ENCODE results near the gene PLA2G4A. TPM values are rescaled to one million over a fixed set of nuclear protein-coding genes. Genes with fewer than 3 reads are reported as not detected.

The PLA2G4A gene
- total RNA-seq, 1 experiment from 2014 or later, result 3.8 TPM

DNA sequence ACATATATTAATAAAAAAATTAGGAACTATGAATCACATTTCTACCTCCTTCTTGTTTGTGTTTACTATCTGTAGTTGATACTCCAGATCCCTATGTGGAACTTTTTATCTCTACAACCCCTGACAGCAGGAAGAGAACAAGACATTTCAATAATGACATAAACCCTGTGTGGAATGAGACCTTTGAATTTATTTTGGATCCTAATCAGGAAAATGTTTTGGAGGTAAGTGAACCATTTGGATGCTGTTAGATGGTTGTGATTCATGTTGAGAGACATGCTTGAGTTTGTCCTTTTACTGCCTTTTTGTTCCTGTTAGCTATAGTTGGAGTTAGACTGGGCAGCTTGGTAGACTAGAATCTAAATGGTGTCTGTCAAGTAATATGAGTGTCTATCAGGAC lies 64.2 kb downstream of the PLA2G4A start:
- H3K36me3 Mint-ChIP-seq (ENCODE audit: insufficient read depth, unreplicated experiment), result no peaks in the 10 kb centered on the region
- ChIA-PET CTCF (interaction anchor here (1.0 to 1.9 kb wide), 3 partner anchors 9 to 84 kb away, joined by 3 to 6 read pairs (median 3); no protein-coding TSS in a partner anchor), POLR2A (interaction anchor here (1.3 kb wide), 1 partner anchor 19 kb away, joined by 4 read pairs; no protein-coding TSS in a partner anchor)
- no peaks in the 10 kb centered on the region for H3K9me3 Mint-ChIP-seq (ENCODE audit: unreplicated experiment)
- H3K4me1 Mint-ChIP-seq (ENCODE audit: insufficient read depth, unreplicated experiment), result no peaks in the 10 kb centered on the region
- DNase-seq (ENCODE audit: unreplicated experiment), result no peak
- intact Hi-C loops (cut with micrococcal nuclease), result no loop called here
- no peak overlapping the region for H3K27ac Mint-ChIP-seq (ENCODE audit: low read depth, unreplicated experiment)
- no peak overlapping the region for H3K4me3 Mint-ChIP-seq (ENCODE audit: unreplicated experiment)
- BruUV-seq (replicated peaks), result no TSS peak
- H3K27me3 Mint-ChIP-seq (ENCODE audit: insufficient read depth, unreplicated experiment), result no peaks in the 10 kb centered on the region
- no peak for TF ChIP-seq CTCF (IDR thresholded peaks at IDR 0.05; ENCODE audit: unreplicated experiment)

DNA sequence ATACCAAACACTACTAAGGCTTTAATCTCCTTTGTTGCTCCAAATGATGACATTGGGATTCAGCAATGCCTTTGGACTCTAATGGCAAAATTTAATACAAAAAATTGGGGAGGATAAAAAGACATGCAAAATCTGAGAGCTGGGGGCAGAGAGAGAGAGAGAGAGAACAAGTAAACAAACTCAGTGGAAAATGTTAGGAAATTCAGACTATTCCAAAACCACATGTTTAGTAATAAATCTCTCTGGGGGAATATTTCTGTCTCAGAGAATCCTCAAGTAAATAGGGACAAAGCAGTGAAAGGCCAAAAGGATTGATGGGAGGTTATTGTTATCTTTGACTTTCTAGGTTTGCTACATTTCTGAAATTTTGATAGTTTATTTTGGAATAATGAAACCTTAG lies 65.7 kb downstream of the PLA2G4A start:
- ChIA-PET CTCF (interaction anchor here (0.9 kb wide), 1 partner anchor 36 kb away, joined by 3 read pairs; no protein-coding TSS in a partner anchor), POLR2A (no interaction called here)
- no peaks in the 10 kb centered on the region for H3K9me3 Mint-ChIP-seq (ENCODE audit: unreplicated experiment)
- no TSS peak for BruUV-seq (replicated peaks)
- no peaks in the 10 kb centered on the region for H3K4me1 Mint-ChIP-seq (ENCODE audit: insufficient read depth, unreplicated experiment)
- intact Hi-C loops (cut with micrococcal nuclease), result no loop called here
- H3K36me3 Mint-ChIP-seq (ENCODE audit: insufficient read depth, unreplicated experiment), result no peaks in the 10 kb centered on the region
- no peaks in the 10 kb centered on the region for H3K27me3 Mint-ChIP-seq (ENCODE audit: insufficient read depth, unreplicated experiment)
- H3K4me3 Mint-ChIP-seq (ENCODE audit: unreplicated experiment), result no peak overlapping the region
- no peak overlapping the region for H3K27ac Mint-ChIP-seq (ENCODE audit: low read depth, unreplicated experiment)
- DNase-seq (ENCODE audit: unreplicated experiment), result peak; percentile 14
- no peak for TF ChIP-seq CTCF (IDR thresholded peaks at IDR 0.05; ENCODE audit: unreplicated experiment)

- ChIA-PET POLR2A (interaction anchor here (1.5 kb wide), 1 partner anchor 11 kb away, joined by 3 read pairs; no protein-coding TSS in a partner anchor), CTCF (interaction anchor here (0.5 to 1.0 kb wide), 3 partner anchors 13 to 490 kb away, joined by 3 read pairs; no protein-coding TSS in a partner anchor)
- TF ChIP-seq CTCF (IDR thresholded peaks at IDR 0.05; ENCODE audit: unreplicated experiment), result no peak
- H3K36me3 Mint-ChIP-seq (ENCODE audit: insufficient read depth, unreplicated experiment), result no peaks in the 10 kb centered on the region
- no peaks in the 10 kb centered on the region for H3K9me3 Mint-ChIP-seq (ENCODE audit: unreplicated experiment)
- H3K4me3 Mint-ChIP-seq (ENCODE audit: unreplicated experiment), result no peak overlapping the region
- no TSS peak for BruUV-seq (replicated peaks)
- no peaks in the 10 kb centered on the region for H3K4me1 Mint-ChIP-seq (ENCODE audit: insufficient read depth, unreplicated experiment)
- intact Hi-C loops (cut with micrococcal nuclease), result no loop called here
- no peaks in the 10 kb centered on the region for H3K27me3 Mint-ChIP-seq (ENCODE audit: insufficient read depth, unreplicated experiment)
- DNase-seq (ENCODE audit: unreplicated experiment), result peak; percentile 20
- H3K27ac Mint-ChIP-seq (ENCODE audit: low read depth, unreplicated experiment), result no peak overlapping the region
Observed at GRCh38 chr1:186896211-186896610, 67.5 kb downstream of the PLA2G4A start.

DNA sequence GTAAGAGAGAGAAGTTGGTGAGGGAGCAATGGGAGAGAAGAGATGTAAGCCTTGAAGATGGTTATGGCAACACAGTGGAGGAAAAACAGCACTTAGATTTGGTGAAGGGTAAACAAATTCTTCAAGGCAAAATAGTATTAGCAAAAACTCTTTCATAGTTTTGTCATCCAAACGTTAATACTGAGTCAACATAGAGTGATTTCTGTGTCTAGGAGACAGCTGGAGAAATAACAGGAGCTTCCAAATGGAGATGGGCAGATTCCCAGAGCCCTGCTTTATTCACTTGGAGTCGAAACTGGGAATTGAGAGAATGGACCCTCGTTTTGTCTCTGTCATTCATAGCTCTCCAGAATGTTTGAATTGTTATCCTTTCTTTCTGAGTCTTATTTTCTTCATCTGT lies 68.3 kb downstream of the PLA2G4A start:
- H3K27me3 Mint-ChIP-seq (ENCODE audit: insufficient read depth, unreplicated experiment), result no peaks in the 10 kb centered on the region
- TF ChIP-seq CTCF (IDR thresholded peaks at IDR 0.05; ENCODE audit: unreplicated experiment), result no peak
- intact Hi-C loops (cut with micrococcal nuclease), result no loop called here
- no TSS peak for BruUV-seq (replicated peaks)
- no peaks in the 10 kb centered on the region for H3K9me3 Mint-ChIP-seq (ENCODE audit: unreplicated experiment)
- CTCF ChIA-PET, result interaction anchor here (0.7 to 1.0 kb wide), 4 partner anchors 9 to 491 kb away, joined by 3 to 5 read pairs (median 4); no protein-coding TSS in a partner anchor
- H3K4me3 Mint-ChIP-seq (ENCODE audit: unreplicated experiment), result no peak overlapping the region
- no peak overlapping the region for H3K27ac Mint-ChIP-seq (ENCODE audit: low read depth, unreplicated experiment)
- DNase-seq (ENCODE audit: unreplicated experiment), result no peak
- POLR2A ChIA-PET, result interaction anchor here (1.4 to 1.5 kb wide), 2 partner anchors 10 to 91 kb away, joined by 3 read pairs; no protein-coding TSS in a partner anchor
- no peaks in the 10 kb centered on the region for H3K4me1 Mint-ChIP-seq (ENCODE audit: insufficient read depth, unreplicated experiment)
- no peaks in the 10 kb centered on the region for H3K36me3 Mint-ChIP-seq (ENCODE audit: insufficient read depth, unreplicated experiment)

All from MCF 10A (cell line).